GM18498 (cell line): Measurements from ENCODE around the gene ZNF830.
"Not testable (repeated sequence)": the region's sequence is repeated elsewhere in the genome, so short reads cannot be mapped to it uniquely, and the experiment has no call there.

ENCODE experiments used
- ATAC-seq: cut with Tn5 transposase; IDR thresholded peaks from one replicate; pipeline ENCODE4 v1.9.1; 2021; ENCODE audit warnings: mild to moderate bottlenecking, moderate library complexity; ENCODE audit not compliant: unreplicated experiment

ZNF830 gene

DNA sequence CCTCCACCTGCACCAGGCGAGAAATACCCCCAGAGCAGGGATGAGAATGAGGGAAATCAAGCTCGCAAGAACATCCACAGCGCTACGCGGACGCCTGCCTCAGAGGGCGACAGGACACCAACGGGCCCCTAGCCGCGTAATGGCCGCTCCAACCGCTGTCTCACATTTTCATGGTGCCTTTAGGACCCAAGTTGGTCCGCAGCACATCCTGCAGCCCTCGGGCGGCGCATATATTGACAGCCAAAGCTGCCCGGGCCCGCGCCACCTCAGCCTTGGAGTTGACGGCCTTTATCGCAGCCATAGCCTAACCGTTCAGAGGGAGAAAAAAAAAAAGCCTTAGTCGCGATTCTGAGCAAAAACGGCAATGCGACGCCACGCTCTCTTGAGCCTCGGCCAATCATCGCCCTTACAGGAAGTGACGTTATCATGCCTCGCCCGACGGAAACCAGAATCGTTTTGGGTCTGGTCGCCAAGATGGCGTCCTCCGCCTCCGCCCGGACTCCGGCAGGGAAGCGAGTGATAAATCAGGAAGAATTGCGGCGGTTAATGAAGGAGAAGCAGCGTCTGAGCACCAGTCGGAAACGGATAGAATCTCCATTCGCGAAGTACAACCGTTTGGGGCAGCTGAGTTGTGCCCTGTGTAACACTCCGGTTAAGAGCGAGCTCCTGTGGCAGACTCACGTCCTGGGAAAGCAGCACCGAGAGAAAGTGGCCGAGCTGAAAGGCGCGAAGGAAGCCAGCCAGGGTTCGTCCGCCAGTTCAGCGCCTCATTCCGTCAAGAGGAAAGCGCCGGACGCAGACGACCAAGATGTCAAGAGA lies at the start of gene ZNF830, which contains the start of gene CCT6B:
TSS of gene ZNF830 (plus strand) at position 448 of the 819 bp plus-strand sequence. CDS start at position 475, 27 bp downstream.
TSS of gene CCT6B (minus strand) at position 368 of the 819 bp plus-strand sequence. CDS start at position 301, 67 bp downstream.
- peak; percentile 85 for ATAC-seq

DNA sequence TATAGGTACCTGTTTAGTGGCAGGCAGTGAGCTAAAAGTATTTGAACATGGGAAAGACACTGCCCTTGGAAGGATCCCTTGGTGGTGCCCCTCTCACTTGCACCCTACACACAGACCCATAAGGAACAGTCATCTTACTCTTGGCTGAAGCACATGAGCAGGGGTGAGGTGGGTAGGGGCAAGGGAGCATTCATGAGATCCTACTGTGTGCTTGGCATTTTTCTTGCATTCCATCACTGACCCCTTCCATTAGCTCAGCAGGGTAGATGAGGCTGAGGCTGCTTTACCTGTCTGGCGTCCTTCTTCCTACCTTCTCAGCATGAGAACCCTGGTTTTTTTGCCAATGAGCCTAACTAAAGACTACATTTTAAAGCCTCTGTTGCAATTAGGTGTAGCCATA lies 48.3 kb upstream of the ZNF830 start:
- no peak for ATAC-seq

GRCh38 chr17:34916120-34916519 lies 45.2 kb upstream of the ZNF830 start:
- no peak for ATAC-seq

DNA sequence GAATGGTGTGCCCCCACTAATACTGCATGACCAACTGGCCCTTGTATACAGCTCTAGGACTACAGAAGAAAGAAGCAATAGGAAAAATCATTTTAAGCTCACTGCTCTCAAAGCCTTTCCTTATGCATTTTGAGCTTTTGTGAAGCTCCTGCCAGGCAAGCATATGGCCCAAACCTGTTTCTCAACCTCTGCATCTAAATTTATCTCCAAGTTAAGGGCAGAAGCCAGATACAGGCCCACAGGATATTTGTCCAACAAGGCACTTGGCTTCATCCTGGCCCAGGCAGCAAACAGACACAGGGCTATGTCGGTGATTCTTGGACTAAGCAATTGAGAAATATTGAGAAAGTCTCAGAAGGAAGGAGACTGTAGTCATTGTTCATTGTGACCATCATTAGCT lies 44.0 kb upstream of the ZNF830 start:
- ATAC-seq: no peak

DNA sequence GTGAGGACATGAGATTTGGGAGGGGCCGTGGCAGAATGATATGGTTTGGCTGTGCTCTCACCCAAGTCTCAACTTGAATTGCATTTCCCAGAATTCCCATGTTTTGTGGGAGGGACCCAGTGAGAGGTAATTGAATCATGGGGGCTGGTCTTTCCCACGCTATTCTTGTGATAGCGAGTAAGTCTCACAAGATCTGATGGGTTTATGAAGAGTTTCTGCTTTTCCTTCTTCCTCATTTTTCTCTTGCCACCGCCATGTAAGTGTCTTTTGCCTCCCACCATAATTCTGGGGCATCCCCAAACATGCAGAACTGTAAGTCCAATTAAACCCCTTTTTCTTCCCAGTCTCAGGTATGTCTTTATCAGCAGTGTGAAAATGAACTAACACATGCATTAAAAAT lies 40.7 kb upstream of the ZNF830 start:
- ATAC-seq: no peak

DNA sequence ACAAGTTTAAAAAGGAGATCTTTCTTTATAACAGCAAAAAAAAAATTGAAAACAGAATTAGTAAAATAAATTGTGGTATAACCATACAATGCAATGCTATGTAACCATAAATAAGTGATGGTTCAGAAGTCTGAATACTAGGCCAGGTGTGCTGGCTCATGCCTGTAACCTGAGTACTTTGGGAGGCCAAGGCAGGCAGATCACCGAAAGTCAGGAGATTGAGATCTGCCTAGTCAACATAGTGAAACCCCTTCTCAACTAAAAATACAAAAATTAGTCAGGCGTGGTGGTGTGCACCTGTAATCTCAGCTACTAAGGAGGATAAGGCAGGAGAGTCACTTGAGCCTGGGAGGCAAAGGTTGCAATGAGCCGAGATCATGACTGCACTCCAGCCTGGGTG lies 34.7 kb upstream of the ZNF830 start:
- no peak for ATAC-seq

DNA sequence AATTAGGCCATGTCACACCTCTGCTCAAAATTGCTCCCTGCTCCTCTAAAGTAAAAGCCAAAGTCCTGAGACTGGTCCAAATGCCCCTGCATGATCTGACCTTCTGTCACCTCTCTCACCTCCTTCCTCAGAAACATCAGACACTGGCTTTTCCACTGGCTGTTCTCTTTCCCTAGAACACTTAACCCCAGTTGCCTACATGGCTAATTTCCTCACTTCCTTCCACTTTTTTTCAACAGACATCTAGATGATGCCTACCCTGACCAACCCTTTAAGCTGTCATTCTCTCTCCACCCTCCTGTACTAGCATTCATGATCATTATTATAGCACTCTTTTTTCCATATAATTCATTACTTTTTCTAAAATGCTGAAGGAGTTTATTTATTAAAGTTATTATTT lies 31.1 kb upstream of the ZNF830 start:
- ATAC-seq: no peak

DNA sequence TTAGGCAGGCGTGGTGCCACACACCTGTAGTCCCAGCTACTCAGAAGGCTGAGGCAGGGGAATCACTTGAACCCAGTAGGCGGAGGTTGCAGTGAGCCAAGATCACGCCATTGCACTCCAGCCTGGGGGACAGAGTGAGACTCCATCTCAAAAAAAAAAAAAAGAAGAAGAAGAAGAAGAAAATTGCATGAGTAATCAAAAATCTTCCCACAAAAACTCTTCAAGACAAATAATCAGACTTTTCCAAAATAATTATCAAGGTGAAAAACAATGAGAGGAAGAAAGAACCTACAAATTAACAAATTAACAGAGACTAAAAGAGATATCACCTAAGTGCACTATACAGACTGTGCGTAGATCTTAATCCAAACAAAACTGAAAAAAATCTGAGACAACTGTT lies 10.6 kb upstream of the ZNF830 start:
- ATAC-seq: not testable (repeated sequence)

- ATAC-seq: no peak
These were observed 2.9 kb upstream of the ZNF830 start for GRCh38 chr17:34958438-34958837.

GRCh38 chr17:34974179-34974578 lies 12.8 kb downstream of the ZNF830 start:
- ATAC-seq: no peak

- no peak for ATAC-seq
These were observed 13.8 kb downstream of the ZNF830 start for GRCh38 chr17:34974794-34975785.

- ATAC-seq: no peak
These were observed 17.8 kb downstream of the ZNF830 start for GRCh38 chr17:34979153-34979552.

GRCh38 chr17:34979650-34980352 lies 18.5 kb downstream of the ZNF830 start:
- ATAC-seq: no peak

DNA sequence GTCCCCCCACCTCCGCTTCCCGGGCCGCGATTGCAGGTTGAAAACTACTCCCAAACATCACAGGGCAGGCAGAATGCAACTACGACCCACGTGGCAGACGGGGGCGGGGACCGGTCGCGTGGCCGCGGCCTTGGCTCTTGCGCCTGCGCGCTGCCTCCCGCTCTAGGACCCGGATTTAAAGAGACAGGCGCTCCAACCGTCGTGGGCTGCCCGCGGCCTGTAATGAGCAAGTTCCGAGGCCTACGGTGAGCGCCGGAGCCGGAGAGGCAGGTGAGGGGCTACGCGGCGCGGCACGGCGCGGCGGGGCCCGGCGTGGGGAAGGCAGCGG lies 19.0 kb downstream of the ZNF830 start, which contains the start of gene LIG3:
TSS of gene LIG3 (plus strand) at position 160 of the 328 bp plus-strand sequence. CDS start 2,494 bp downstream, outside the sequence.
- peak; percentile 84 for ATAC-seq

- ATAC-seq: peak; percentile 89
These were observed 19.6 kb downstream of the ZNF830 start for GRCh38 chr17:34980681-34981537.

- no peak for ATAC-seq
These were observed 20.4 kb downstream of the ZNF830 start for GRCh38 chr17:34981538-34982241.

GRCh38 chr17:34987232-34987631 lies 25.9 kb downstream of the ZNF830 start:
- no peak for ATAC-seq

DNA sequence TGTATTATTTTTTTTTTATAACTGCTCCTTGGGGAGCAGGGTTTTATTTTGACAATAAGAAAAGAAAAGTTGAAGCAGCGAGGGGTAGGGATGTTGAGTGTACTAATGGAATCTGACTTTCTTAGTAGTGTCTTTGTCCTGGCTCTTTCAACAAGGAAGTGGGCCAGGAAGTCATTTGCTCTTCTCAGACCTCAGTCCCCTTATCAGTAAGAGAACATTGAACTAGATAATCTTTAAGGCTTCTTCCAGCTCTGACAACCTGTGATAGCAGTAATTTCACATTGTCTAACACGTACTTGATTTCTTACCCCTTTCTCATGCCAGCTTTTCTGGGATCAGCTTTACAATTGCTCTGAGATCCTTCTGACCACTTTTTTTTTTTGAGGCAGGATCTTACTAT lies 27.3 kb downstream of the ZNF830 start:
- ATAC-seq: no peak

DNA sequence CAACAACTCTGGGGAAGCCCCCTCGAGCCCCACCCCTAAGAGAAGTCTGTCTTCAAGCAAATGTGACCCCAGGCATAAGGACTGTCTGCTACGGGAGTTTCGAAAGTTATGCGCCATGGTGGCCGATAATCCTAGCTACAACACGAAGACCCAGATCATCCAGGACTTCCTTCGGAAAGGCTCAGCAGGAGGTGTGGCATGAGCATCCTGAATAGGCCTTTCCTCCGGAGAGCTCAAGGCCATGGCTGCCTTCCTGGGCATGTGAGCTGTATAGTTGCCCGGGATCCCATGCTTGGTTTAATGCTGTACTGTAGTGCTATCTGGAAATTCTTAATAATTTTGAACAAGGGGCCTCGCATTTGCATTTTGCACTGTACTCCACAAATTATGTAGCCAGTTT lies 28.1 kb downstream of the ZNF830 start:
- ATAC-seq: no peak
